Breast epithelium (tissue), 3 donors: ENCODE data around the gene SUN3.

ENCODE experiments used
- POLR2A ChIP-seq: fragments of 450-650 bp; IDR thresholded peaks from one replicate; pipeline ENCODE4 v1.6.1; 2016; ENCODE audit warnings: antibody characterized with exemption, mild to moderate bottlenecking, moderate library complexity
- POLR2AphosphoS5 ChIP-seq, 3 donors: sonication (generic); formaldehyde crosslinking; IDR thresholded peaks; one replicate each; pipeline ENCODE4 v1.6.1; 2017; ENCODE audit warnings: antibody characterized with exemption in 3 of 3
- TF ChIP-seq, protein P1 (sequence below), 3 donors: fragments of 450-650 bp; IDR thresholded peaks; one replicate each; pipeline ENCODE4 v1.5.1; 2016 to 2017; ENCODE audit warnings: antibody characterized with exemption in 3 of 3, mild to moderate bottlenecking in 3 of 3, moderate library complexity in 3 of 3

DNA sequence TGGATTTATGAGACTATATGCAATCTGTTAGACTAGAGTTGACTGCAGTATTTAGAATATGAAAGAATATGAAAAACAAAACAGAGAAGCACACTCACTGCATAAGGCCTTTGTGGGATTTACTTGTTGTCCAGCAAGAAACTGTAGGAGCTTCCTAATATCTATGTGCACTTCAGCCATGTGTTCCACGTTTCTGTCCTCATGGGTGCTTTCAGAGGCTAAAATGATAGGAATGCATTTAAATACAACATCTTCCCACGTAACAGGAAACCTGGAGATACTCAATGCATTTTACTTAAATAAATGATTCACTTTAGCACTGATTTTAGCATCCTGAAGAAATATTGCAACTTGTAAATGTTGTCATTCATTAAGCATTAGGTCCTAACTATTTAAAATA is 61.2 kb downstream of the SUN3 start:
- TF ChIP-seq, protein P1, sequence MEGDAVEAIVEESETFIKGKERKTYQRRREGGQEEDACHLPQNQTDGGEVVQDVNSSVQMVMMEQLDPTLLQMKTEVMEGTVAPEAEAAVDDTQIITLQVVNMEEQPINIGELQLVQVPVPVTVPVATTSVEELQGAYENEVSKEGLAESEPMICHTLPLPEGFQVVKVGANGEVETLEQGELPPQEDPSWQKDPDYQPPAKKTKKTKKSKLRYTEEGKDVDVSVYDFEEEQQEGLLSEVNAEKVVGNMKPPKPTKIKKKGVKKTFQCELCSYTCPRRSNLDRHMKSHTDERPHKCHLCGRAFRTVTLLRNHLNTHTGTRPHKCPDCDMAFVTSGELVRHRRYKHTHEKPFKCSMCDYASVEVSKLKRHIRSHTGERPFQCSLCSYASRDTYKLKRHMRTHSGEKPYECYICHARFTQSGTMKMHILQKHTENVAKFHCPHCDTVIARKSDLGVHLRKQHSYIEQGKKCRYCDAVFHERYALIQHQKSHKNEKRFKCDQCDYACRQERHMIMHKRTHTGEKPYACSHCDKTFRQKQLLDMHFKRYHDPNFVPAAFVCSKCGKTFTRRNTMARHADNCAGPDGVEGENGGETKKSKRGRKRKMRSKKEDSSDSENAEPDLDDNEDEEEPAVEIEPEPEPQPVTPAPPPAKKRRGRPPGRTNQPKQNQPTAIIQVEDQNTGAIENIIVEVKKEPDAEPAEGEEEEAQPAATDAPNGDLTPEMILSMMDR (IDR thresholded peaks at IDR 0.05): no peak
- TF ChIP-seq POLR2A (no peak), POLR2AphosphoS5 (IDR thresholded peaks at IDR 0.05) (no peak)
